Uterus (tissue), 2 donors: ENCODE data around the gene PYGB.

Source experiments
- CTCF ChIP-seq, 4 experiments: fragments of 200-600 bp in 2 of 4; fragments of 450-650 bp in 2 of 4; sonication (generic) in 2 of 4; IDR thresholded peaks; one replicate each; pipeline ENCODE4 v1.5.1; 2016 to 2019; ENCODE audit warnings: antibody characterized with exemption in 4 of 4, mild to moderate bottlenecking in 2 of 4, moderate library complexity in 1 of 4
- POLR2A ChIP-seq, 2 donors: fragments of 450-650 bp; IDR thresholded peaks; one replicate each; pipeline ENCODE4 v1.6.1; 2016; ENCODE audit warnings: antibody characterized with exemption in 2 of 2, mild to moderate bottlenecking in 1 of 2, moderate library complexity in 1 of 2

DNA sequence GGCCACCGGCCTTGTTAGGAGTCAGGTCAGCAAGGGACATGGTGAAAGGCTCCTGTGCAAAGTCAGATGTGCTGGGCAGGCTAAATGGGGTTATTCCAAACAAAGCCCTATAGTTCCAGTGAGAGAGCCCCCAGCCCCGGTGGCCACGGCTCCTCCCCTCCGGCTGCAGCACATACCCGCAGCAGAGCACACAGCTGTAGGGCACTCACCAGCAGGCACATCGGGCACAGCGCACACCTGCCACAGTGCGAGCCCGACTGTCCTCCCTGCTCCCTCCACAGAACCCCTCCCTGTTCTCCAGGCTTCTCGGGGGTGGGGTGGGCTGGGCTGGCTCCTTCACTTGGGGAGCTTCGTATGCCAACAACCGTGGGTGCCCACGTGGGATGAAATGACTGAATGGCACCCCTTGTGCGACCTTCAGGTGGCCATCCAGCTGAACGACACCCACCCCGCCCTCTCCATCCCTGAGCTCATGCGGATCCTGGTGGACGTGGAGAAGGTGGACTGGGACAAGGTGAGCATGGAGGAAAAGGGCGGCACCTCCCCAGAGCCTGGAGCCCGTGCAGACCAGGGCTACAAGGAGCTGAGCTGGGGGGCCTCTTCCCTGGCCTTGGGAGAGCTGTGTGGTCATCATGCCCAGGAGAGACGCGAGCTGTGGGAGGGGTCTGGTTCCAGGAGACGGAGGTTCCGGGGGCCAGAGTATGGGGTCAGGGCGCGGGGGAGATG lies 30.9 kb downstream of the PYGB start:
- no peak for TF ChIP-seq POLR2A (IDR thresholded peaks at IDR 0.05)
- no peak for TF ChIP-seq CTCF (IDR thresholded peaks at IDR 0.05)
